ENCODE data around the gene BDH2.

The BDH2 gene

DNA sequence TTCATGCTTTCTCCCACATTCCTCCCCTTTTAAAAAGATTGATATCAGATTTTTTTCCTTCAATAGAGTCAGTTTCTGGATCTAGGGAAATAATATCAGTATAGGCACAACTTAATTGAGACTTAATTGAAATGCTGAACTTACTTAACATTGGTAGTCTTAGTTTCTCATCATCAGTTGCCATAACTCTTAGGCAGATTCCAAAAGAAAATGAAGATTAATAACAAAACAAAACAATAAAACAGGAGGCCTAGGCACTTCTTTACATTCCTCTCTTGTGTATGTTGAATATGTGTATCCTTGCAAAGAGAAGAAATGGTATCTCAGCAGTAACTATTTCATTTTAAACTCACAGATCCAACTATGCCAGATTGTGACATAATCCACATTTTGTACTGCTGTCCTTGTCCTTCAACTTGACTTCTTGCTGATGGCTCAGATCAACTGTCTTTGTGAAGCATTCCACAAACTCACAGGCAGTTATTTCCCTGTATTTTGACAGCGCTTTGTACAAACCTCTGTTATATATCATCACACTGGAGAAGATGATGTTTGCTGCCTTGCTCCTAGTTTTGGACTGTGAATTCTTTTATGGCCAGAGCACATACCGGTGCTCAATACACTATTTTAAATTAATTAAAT lies 14.0 kb downstream of the BDH2 start:
- DNase-seq (no peak), ATAC-seq (no peak)

DNA sequence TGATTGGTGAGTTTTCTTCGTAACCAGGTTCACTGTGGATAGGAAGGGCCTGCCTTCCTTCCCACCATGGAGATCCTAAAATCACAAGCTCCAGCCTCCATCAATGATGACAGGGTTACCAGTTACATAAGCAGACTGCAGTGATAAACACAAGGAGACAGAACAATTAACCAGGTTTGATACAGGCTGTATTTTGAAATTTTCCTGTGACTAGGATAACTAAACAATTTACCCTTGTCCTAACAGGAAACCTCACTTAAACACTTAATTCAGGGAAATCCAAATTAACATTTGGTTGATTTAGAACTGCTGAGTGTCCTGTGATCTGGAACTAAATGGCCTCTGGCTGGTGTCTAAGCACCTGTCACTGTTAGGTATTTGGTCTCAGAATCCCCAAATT lies 20.0 kb downstream of the BDH2 start:
- DNase-seq (no peak), ATAC-seq (no peak)

DNA sequence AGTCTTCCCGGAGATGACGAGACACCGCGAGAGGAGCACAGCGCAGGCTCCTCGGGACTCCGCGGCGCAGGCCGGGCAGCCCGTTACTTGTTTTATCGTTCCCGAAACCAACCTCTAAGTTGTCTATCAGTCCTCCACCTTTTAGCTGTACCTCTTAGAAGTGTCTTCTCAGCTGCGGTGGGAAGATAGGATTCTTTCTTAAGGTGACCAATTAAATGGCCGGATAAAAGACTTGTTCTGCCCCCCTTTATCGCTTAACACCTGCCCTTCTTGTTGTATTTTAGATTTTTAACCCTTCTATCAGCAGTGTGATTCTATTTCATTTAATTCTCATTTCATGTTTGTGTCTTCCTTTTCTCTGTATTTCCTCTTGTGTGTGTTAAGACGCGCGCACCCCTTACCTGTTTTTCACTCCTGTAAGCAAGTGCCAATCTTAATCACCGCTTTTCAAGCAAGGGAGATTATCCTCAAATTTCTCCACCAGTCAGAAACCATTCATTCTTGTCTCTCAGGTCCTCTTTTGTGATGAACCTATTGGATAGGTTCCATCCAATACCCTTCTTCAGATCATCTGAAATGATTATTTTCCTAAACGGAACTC lies 22.8 kb downstream of the BDH2 start, which contains the start of gene SLC9B2:
TSS of gene SLC9B2 (minus strand) at position 15 of the 601 bp plus-strand sequence. CDS start 9,211 bp downstream, outside the sequence.
- ATAC-seq (peak; percentile 70), DNase-seq (peak; percentile 13)

DNA sequence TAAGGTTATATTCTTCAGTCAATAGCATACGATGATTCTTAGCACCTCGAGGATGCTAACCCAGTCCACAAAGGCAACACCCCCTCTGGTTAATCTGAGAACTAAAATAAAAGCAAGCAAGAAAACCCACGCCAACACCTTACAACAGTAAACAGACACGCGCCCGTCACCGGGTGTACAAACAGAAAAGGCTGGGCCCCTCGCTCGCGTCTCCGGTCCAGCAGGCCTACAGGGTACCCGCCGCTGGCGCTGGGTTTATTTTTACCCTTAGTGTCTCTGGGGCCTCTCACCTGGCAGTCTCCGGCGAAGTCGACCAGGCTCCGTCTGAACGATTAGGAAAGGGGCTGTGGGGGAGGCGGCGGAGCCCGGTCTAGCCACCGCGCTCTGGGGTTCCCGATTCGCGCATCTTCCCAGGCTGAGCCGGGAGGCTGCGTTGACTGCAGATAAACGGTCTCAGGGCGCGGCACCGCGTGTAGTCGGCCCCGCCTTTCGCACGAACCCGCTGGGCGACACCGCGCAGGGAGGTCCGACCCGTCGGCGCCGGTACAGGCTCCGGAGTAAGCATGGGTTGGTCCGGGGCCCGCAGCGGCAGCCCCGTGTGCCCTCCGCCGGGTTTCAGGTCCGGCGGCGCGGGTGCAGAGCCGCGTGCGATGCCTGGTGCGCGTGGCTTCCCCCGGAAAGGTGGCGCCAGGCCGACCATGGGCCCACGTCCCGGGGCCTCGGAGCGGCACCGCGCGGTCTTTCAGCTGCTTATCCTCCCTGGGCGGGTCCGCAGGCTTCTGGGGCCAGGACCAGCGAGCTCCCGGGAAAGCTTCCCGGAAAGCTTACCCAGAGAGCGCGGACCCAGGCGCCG lies 23.5 kb downstream of the BDH2 start:
- peak; percentile 68 for ATAC-seq
- DNase-seq: peak; percentile 65

DNA sequence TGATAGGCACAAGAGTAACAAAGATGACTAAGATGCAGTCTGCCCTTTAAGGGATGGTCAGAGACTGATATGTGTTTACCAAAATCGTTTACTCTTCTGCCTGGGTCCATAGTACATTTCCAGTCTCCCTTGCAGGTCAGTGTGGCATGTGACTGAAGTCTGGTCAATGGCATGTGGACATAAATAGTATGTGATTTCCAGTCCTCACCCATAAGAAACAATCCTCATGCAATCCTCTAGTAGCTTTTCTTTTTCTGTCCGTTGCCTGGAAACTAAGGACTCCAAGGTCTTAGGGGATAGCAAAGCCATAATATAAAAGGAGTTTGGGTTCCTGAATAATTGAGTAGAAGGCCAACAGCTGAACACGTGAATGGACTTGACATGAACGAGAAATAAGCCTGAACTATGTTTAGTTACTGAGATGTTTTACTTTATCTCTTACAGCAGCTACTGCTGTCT lies 24.2 kb downstream of the BDH2 start:
- no peak for DNase-seq

DNA sequence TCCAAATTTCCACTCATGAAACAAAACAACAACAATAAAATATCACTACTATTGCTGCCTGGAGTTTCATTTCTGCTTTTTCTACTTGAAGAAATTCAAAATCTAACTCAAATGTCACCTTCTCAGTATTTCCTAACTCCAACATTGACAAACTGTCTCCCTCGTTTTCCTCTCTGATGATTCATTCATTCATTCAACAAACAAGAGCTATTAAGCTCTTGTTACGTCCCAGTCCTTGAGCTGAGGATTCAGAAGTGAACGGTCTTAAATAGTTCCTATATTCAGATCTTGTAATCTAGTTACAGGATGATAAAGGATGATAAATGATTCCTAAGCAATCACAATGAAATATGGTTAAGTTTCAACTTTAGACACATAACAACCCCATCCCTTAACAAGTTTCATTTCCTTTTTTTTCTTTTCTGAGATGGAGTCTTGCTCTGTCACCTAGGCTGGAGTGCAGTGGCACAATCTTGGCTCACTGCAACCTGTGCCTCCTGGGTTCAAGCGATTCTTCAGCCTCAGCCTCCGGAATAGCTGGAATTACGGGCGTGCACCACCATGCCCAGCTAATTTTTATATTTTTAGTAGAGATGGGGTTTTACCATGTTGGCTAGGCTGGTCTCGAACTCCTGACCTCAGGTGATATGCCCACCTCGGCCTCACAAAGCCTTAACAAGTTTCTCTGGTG lies 24.7 kb downstream of the BDH2 start:
- no peak for DNase-seq
- no peak for ATAC-seq

More for the DNA sequence above, 24.2 kb downstream of the BDH2 start:
- ATAC-seq: no peak

DNA sequence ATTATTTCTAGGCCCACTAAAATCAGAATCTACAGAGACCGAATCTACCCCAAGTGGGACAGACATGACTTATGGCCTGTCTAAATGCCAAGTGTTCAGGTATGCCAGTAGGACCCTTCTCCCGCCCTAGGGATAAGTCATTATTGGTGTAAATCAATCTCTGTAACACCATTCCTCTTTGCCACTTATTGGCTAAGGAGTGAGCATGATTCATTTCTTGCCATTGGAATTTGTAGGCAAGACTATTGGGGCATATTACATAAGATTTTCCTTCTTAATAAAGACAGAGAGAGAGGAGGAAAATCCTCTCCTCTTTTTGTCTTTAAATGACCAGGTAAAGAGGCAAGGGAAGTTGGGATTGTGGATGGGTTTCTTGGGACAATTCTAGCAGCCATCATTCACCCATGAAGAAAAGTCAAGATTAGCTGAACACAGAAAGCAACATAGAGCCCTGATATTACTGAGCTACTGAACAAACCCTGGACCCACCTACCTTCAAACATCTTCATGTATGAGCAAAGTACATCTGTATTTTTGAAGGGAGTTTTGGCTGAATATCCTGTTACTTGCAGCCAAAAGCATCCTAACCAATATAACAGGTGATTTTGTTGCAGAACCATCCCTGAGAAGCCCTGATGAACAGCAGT lies 25.7 kb downstream of the BDH2 start:
- ATAC-seq (no peak), DNase-seq (no peak)

DNA sequence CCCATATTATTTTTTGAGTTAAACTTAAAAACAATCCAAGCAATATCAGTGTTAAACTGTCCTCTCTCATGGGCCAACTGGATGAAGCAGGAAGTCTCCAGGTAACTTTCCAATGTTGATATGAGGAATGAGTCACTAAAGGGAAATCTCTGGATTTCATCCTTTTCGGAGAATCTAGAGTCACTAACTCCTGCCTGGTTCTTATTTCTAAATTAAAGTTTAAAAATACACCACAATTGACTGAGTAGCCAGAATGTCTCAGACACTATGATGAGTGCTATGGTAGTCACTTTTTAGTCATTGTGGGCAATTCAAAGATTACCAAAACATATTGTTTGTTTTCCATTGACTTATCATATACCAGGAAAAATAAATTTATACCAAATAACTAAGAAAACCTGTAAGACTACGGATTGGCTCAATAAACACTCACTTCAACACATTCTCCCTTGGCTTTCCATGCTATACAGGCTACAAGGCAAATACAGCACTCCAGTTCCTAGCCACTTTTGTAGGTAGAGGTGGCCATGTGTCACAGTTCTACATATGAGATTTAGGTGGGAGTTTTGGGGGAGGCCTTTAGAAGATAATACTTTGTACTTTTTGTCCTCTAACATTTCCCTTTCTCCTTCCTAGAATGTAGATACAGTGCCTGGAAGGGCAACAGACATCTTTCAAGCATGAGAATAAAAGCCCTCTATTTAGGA lies 31.6 kb downstream of the BDH2 start:
- DNase-seq (no peak), ATAC-seq (peak; percentile 59)

DNA sequence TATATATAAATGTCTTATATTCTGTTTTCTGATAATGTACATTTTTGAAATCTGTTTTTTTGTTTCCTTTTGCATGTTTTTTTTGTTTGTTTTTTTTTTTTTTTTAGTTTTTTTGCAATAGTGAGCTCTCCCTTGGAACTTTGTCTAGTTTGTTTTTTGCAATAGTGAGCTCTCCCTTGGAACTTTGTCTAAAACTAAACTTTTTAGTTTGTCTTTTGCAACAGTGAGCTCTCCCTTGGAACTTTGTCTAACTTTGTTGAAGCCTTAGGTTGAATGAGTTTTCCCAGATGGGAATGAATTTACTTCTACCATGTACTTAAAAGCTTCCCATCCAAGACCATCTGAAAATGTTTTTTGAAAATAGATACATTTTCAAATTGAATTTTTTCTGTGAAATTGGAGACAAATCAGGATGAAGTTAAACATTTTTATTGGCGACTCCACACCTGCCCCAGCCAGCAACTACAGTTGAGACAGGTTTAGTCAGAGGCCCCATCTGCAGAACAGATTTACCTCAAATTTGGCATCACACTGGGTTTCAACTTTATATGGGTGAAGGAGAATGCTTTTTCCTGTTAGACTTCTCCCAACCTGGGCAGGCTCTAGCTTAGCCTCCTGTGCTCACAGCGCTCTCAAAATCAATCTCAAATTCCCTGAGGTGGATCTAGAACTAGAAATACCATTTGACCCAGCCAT lies 39.0 kb downstream of the BDH2 start:
- no peak for ATAC-seq
- no peak for DNase-seq

DNA sequence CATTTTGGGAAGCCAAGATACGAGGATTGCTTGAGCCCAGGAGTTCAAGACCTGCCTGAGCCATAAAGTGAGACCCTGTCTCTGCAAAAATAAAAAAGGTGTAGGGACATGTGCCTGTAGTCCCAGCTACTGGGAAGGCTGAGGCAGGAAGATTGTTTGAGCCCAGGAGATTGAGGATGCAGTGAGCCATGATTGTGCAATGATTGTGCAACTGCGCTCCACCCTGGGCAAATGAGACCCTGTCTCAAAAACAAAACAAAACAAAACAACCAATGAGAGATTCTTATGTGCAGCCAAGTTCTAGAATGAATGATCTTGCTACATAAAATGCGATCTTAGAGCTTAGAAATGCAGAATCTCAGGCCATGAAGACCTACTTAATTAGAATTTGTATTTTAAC lies 45.6 kb downstream of the BDH2 start:
- no peak for DNase-seq
- ATAC-seq: no peak

DNA sequence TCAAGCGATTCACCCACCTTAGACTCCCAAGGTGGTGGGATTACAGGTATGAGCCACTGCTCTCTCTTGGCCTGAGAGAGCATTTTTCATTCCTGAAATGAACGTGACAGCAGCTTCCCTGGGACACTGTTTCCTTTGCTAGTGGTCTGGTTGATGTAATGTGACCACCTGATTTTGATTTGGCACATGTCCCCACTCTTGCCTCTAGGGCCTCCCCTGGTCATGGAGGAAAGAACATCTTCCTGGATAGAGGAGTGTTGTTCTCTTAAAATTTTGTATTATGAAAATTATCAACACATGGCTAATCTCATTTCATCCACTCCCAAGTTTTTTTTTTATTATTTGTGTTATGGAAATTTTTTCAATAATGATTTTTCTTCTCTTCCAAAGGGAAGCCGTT lies 46.9 kb downstream of the BDH2 start:
- DNase-seq (no peak), ATAC-seq (no peak)

DNA sequence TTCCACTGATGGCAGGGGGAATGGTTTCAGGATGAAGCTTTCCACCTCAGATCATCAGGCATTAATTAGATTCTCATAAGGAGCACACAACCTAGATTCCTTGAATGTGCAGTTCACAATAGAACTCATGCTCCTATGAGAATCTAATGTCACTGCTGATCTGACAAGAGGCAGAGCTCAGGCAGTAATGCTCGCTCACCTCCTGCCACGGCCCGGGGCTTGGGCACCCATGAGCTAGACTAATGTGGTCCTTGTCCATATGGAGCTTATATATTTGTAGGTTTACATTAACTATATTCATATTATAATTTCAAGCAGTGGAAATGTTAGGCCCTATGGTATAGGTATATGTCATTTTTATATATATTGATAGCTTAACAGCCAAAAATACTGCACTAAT lies 47.5 kb downstream of the BDH2 start:
- DNase-seq (no peak), ATAC-seq (no peak)

DNA sequence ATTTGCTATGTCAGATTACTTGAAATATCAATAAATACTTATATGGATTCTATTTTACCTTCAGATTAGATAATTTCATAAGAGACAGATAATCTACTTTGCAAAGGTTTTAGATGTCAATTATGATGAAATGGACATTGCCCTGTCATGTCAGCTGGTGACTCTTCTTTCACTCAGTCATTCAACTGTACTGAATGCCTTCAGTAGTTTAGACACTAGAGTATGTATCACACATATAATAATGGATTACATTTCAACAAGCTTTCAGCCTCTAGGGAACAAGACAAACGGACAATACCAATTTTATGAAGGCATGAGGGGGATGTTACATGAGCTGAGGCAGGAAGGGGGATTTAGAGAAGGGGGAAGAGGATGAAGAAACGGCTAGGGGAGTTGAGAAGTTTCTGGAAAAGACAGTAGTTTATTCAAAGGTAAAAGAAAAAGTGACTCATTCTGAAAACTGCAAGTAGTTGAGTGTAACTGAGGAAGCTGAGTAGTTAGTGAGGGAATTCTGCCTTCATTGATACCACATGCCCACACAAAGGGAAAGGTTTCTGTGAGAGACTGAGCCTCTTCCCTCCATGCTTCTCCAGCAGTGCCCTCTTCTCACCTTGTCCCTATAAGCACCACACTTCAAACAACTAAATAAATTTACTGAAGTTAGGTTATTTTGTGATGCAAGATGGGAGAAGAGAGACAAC lies 48.7 kb downstream of the BDH2 start:
- ATAC-seq (no peak), DNase-seq (no peak)

DNA sequence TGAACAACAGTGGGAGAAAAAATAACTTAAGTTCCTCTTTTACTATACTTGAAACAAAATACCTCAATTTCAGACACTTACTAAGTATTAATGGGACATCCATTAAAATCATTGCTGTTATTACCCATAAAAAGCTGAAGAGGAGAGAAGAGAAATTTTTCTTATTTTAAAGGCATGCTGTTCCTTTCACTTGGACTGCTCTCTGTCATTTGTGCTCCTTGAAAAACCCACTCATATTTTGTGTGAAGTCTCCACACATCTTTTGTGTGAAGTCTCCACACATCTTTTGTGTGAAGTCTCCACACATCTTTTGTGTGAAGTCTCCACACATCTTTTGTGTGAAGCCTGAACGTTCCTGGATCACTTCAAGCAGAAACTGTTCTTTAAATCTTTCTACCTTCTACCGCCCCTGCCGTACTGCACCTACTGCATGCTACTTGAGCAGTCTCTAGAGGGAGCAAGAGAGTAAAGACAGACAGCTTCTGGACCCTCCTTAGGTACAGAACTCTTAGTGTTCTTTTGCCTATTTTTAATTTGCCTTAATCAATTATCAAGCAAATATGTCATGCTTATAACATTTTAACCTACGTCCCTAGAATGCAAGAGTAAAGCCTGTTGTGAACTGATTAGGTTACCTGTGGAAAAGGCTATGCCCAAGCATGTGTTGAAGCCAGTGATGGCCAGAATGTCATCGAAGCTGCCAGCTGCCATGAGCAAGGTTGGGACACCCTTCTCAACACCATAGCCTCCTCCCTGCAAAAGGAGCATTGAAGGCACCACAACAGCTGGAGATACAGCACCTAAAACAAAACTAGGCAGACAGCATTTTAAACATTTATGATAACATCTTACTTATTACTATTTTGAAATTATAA lies 53.0 kb downstream of the BDH2 start:
- peak; percentile 16 for DNase-seq

DNA sequence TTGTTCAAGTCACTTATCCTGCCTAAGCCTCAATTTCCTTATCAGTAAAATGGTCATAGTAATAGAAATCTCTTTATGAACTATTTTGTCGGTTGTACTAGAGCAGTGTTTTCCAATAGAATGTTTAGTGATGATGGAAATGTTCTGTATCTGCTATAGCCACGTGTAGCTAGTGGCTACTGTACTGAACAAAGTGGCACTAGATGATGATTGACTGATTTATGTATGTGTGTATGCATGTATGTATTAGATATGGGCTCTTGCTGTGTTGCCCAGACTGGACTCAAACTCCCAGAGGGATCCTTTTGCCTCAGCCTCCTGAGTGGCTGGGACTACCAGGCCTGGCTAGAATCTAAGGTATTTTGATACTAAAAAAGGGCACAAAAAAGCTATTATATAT lies 55.5 kb downstream of the BDH2 start:
- ATAC-seq (no peak), DNase-seq (no peak)

More for the DNA sequence above, 53.0 kb downstream of the BDH2 start:
- peak; percentile 84 for ATAC-seq

DNA sequence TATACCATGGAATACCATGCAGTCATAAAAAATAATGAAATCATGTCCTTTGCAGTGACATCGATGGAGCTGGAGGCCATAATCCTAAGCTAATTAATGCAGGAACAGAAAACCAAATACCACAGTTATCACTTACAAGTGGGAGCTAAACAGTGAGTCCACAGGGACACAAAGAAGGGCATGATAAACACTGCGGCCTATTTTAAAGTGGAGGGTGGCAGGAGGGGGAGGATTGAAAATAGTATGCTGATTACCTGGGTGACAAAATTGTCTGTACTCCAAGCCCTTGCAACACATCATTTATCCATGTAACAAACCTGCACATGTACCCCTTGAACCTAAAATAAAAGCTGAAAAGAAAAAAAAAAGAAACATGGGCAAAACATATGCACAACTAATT lies 63.5 kb downstream of the BDH2 start:
- no peak for DNase-seq
- no peak for ATAC-seq

DNA sequence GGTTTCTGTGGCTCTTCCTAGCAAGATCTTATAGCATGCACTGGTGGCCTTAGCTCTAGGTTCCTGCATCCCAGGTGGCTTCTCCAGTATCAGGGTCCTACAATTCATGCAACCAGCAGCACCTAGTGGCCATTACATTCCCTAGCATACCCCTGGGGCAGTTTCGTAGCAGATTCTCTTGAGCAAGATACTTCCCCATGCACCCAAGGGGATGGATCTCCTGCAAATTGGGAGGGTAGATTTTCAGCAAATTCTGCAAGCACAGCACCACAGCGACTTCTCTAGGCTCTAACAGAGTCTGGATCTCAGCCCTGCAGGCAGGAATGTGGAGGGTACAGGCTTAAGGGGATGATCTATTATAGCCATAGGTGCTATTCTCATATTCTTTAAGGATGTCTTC lies 67.1 kb downstream of the BDH2 start:
- no peak for ATAC-seq
- no peak for DNase-seq

DNA sequence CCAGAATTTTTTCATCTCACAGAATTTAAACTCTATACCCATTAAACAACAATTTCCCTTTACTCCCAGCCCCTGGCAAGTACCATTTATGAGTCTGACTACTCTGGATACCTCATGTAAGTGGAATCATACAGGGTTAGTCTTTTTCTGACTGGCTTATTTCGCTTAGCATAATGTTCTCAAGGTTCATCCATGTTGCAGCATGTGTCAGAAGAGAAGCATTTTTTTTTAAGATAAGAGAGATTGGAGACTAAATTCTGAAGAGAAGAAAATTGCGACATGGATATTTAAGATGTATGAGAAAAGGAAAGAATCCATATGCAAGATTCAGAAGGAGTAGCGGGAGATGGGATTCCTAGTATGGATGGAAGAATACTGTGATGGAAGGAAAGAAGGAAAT lies 68.8 kb downstream of the BDH2 start:
- DNase-seq (no peak), ATAC-seq (no peak)

DNA sequence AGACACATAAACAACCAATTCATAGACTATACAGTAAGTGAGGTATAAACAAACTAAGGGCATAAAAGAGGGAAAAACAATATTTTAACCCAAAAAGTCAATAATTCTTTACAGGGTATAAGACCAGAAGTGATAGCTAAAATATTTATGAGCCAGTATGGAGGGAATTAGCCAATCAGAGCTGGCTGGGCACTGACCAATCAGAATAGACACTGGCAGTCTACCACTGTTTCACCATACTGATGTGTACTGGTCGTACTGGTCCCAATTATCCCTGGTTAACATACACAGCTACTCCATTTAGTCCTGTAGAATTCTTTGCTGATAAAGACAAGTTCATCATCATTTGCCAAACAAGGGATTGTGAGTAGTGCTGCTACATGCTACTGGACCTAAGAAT lies 70.3 kb downstream of the BDH2 start:
- DNase-seq: no peak
- ATAC-seq: no peak

All from stimulated activated naive CD8-positive, alpha-beta T cell treated with anti-CD3 and anti-CD28 coated beads, Interleukin-15, Interleukin-2, amounts not matched to agents 100 U/mL and 50 U/mL, for 24 hours (primary cell).